Loucy (cell line): Measurements from ENCODE around the gene FBXW8.

Experiments used
- CTCF ChIP-seq: fragments of 200-600 bp; sonication (generic); conservative IDR thresholded peaks from 2 replicates; pipeline ENCODE4 v1.5.1; 2014; ENCODE audit warnings: mild to moderate bottlenecking, antibody characterized with exemption, low read length
- EZH2phosphoT487 ChIP-seq: fragments of 200-600 bp; IDR thresholded peaks from 2 replicates; pipeline ENCODE4 v1.6.1; 2018; ENCODE audit warnings: antibody characterized with exemption, mild to moderate bottlenecking, moderate library complexity, borderline replicate concordance

- TF ChIP-seq CTCF, result no peak
- no peak for TF ChIP-seq EZH2phosphoT487
These were observed 168.7 kb downstream of the FBXW8 start for GRCh38 chr12:117079487-117079886.
